Endometrial microvascular endothelial cells (primary cell): Measurements from ENCODE around the gene IMPG2. TPM values are rescaled to one million over a fixed set of nuclear protein-coding genes. Genes with fewer than 3 reads are reported as not detected.

Experiments
- in situ Hi-C: cut with HindIII; loops from 2 replicates; pipeline ENCODE4 v1.10.0; 2017; ENCODE audit warnings: low sequenced_read_pairs, low pct_unique_long_range_greater_than_20kb; ENCODE audit errors: inconsistent ontology term
- total RNA-seq: library from RNA; depleted of rRNA; stranded (reverse); fragments of >200 nt; gene quantifications from one replicate; pipeline ENCODE4 v1.2.3, GENCODE V29; 2015; ENCODE audit errors: inconsistent ontology term

The IMPG2 gene
- total RNA-seq, 1 donor from 2014 or later = 0.09 TPM

DNA sequence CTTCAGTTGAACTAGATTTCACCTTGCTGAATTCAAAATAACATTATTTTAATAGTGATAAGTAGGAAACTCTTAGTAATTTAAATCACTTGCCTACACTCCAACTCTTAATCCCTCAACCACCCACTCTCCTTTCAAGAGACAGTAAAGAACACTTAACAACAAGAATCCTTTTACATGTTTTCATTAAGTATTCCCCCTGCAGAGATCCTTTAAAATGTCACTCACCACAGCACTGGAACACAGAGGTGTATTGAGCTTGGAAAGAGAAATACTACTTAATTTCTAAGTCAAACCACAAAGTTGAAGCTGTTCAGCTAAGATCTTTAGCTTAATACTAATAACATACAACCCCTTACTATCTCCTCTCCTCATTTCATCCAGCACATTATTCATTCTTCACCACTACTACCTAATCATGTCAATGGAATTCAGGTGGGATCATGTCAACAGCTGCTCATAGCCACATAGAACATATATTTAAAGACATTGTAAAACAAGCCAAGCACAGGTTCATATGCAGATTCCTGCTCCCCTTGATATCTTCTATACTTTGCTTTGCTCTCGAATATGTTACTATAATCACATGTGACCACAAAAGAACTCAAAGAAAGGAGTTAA lies 40.5 kb downstream of the IMPG2 start:
- in situ Hi-C loops = no loop called here

DNA sequence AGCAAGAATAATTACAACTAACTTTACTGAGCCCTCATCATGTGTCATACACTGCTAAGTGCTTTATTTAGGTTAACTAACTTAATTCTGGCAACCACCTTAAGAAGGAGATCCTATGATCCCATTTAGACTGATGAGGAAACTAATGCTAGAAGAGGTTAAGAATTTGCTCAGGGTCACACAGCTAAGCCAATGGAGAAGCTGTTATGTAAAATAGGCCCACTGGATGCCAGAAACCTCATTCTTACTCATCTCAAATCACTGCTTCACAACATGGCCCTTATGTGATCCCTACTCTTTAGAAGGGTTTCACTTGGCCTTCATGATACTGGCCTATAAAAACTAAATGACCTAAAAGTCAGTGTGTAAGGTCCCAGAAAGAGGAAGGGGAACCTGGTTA lies 41.2 kb downstream of the IMPG2 start:
- in situ Hi-C loops = no loop called here

DNA sequence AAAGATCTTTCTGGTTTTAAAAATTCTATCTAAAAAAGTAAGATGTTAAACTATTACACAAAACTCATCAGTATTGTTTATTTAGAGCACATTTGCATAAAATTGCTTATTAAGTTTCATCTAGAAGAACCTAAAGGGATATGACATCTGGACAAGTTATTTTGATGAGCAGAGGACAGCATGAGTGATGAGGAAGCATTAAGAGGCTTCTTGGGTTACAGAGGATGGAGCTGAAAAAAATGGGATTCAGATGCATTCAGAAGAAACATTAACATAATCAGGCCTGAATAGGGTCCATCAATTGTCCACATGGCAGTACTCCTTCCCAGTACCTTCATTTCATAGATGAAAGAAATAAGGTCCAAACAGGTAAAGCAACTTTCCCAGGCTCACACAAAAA lies 41.6 kb downstream of the IMPG2 start:
- in situ Hi-C loops = no loop called here

DNA sequence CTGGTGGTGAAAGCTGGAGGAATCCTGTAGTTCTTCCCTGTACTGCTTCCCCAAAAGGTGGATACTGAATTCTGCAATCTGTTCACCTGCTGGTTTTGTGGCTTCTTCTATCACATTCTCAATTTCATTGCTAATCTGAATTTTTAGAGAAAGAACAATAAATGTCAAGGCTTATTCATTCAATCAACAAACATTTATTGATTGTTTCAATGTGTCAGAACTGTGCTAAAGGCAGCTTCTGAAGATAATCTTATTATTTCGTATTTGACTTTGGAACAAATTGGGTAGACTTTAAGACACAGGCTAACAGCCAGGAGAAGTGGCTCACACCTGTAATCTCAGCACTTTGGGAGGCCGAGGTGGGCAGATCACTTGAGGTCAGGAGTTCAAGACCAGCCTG lies 46.8 kb downstream of the IMPG2 start:
- in situ Hi-C loops = no loop called here

DNA sequence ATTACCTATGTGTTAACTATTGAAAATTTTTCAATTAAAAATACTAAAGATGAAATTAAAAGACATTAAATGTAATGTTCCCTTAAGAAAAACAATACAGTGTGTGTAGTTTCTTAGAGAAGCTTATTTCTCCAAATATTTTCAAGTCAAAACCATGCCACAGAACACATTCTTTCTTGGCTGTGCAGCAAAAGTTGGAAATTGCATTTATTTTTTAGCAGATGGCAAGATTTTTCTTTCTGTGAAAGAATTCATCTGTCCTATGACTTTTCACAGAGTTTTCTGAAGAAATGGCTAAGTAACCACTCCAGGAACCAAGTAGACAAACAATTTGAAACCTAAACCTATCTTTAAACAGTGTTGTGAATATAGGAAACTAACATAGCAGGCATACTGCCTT lies 47.2 kb downstream of the IMPG2 start:
- in situ Hi-C loops = no loop called here

DNA sequence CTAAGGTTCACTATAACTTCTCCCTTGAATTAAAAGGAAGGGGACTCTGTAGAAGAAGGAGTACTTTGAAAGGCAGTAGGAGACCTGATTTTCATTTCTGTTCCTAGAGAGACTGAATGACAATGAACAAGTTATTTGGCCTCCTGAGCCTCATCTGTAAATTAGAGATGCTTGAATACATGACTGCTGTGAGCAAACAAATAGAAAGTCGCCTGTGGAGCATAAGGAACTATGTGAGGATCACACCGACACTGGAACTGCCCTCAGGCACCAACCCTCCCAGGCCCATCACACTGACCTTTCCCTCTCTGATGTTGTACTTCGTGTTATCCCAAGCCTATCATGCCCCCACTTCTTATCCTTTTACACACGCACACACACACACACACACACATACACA lies 48.6 kb downstream of the IMPG2 start:
- in situ Hi-C loops = no loop called here

DNA sequence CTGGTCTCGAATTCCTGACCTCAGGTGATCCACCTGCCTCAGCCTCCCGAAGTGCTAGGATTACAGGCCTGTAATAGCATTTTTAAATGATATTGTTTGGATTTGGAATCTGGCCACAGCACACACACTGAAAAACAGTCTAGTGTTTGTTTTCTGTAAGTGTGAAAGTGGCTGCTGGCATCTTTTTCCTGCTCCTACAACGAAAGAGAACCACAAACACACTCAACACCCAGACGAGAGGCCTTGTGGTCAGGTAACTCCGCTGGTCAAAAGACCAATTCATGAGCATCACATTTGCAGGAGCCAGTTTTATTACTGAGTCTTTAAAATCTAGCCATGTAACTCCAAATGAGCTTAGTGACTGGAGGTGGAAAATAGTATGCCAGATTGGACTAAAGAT lies 50.2 kb downstream of the IMPG2 start:
- in situ Hi-C loops = no loop called here

DNA sequence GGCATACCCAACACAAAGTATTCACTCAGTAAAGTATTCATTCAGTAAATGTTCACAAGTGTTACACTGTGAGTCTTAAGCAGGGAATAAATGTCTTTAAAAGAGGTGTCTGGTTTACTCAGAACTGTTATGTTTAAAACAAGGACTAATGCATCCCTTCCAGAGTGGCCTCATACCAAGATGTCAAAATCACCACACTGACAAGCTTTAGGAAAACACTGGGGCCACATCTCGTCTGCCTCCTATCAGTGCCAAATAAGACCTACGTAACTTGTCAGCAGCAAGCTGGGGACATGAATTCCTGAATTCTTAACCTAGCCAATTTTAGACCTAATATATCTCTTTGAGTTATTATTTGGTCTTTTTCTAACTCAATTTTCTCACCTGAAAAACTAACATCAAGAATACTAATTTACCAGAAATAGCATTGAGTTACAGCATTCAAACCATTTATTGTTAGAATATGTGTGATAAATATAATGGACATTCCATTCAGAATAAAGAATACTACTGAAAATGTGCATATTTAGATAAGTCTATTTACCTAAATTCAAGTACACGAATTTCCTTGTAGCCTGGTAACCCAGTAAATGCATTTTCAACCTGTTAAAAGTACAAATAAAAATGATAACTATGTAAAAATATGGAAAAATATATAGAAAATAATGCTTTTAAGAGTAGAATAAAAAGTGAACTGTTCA lies 51.3 kb downstream of the IMPG2 start:
- in situ Hi-C loops = no loop called here

DNA sequence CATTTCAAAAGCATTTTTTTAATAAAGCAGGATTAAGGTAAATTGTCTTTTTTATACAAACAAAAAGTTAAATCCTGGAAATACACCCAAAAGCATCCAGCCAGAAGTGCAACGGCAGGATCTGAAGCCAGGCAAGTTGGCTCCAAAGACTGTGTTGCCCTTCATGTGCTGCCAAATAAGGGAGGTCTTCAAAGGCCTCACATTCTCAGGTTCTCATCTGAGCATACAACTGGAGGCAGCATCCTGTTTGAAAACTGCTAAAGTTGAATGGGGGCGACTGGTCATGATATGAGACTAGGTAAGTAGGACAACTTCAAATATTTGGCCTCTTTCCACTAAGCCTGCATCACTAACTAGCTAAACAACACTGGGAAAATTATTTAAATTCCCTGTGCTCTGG lies 52.2 kb downstream of the IMPG2 start:
- in situ Hi-C loops = no loop called here

DNA sequence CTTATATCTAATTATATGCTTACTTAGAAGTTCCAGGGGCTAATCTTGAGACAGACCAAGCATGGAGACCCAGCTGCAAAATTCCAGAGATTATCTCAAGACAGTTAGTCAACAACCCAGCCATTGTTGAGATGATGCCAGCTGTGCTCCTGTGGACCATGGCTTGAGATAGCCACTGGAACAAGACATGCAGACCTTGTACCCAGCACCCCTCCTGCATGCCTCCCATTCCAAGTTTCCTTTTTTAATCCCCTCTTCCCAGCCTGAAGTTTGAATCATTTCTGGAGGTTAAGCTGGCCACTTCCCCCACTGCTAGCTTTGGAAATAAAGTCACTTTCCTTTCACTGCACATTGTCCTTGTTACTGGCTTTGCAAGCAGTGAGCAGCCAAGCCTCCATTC lies 53.8 kb downstream of the IMPG2 start:
- in situ Hi-C loops = no loop called here

DNA sequence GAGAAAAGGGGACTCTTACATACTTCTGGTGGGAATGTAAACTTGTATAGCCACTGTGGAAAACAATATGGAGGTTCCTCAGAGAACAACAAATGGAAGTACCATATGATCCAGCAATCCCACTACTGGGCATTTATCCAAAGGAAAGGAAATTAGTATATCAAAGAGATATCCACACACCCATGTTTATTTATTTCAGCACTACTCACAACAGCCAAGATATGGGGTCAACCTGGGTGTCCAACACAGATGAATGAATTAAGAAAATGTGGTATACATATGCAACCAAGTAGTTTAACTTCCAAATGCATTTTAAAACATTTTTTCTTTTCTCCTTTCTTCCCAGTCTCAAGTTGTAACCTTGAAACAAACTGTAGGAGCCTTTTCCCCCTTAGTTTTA lies 54.3 kb downstream of the IMPG2 start:
- in situ Hi-C loops = no loop called here

DNA sequence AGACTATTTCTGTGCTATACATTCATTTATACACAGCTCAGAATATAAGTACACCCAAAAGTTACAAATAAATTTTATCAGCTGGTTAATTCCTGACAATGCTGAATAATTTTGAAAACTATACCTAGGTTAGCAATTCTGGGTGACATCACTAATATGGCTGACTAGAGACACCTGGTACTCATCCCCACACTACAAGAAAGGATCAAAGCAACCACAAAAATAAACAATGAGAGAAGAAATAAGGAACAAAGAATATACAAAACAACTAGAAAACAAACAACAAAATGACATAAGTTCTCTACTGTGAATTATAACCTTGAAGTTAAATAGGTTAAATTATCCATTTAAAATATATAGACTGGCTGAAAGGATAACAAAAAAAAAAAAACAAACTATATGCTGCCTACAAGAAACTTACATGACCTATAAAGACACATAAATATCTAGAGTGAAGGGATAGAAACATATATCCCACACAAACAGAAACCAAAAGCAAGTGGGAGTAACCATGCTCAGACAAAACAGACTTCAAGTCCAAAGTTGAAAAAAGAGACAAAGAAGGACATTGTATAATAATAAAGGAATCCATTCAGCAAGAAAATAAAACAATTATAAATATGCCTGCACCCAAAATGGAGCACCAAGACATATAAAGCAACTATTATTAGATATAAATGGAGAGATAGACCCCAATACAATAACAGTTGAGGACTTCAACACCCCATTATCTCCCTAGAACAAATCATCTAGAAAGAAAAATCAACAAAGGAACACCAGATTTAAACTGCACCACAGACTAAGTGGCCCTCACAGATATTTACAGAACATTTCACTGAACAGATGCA lies 57.8 kb downstream of the IMPG2 start:
- in situ Hi-C loops = no loop called here

DNA sequence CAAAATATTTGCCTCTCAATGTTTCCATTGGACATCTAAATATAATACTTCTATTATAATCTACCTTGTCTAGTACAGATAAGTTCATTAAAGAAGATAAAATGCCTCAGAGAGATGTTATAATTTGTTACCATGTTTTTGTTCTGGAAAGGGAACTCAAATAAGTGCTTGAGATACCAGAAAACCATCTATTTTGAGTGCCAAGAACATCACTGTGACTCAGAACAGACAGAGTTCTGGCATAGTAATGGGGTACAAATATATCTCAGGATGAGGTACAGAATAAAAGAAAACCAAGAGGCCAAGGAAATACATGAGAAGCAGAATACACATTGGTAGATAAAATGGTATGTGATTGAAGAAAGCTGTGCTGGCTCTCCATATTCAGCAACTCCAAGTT lies 58.9 kb downstream of the IMPG2 start:
- in situ Hi-C loops = no loop called here

DNA sequence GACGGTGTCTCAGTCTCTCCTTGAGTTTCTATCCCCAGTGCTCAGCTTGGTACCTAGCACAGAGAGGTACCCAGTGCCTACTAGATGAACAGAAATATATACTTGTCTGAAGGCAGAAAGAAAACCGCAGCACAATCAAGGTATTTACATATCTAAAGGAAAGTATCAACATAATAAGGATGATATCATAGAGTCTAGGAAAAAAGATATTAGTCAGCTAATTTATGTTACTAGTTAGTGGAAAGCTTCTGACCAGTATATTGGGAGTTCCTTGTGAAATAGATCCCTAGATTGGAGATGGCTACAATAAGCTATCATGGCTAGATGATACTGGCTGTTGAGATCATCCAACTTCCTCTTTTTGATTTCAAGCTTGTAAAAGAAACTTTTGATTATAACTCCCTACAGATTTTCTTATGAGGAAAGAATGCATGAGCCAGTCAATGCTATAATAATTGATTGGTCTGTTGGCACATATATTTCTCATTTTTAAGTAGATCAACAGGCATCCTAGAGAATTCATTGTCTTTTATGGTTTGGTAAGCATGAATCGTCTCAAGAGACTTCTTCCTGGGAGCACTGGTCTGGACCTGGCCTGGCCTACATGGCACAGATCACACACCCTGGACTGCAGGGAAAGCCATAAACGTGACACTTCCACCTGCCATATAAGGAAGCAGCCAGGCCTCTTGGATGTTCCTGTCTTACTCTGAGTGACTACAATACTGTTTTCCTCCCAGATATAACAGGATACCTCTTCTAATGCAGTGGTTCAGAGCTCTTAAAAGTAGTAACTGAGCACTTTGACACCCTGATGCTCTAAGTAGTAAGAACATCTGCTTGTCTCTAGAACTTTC lies 60.7 kb downstream of the IMPG2 start:
- in situ Hi-C loops = no loop called here

DNA sequence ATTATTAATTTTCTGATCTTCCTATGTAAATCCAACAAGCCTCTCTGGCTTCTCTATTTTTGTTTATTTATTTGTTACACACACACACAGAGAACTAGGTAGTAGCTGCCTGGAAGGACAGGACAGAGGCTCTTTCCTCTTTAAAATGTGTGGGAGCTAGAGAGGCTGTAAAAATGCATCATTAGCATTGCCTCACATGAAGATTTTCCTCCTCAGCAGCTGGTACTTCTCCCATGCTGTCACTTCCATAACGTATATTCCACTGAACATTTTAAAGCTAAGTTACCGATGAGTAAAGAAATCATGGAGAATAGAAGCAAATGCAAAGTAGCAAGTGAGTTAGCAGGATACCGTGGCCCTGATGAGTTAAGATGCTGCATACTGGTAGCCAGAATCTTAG lies 63.9 kb downstream of the IMPG2 start:
- in situ Hi-C loops = no loop called here

DNA sequence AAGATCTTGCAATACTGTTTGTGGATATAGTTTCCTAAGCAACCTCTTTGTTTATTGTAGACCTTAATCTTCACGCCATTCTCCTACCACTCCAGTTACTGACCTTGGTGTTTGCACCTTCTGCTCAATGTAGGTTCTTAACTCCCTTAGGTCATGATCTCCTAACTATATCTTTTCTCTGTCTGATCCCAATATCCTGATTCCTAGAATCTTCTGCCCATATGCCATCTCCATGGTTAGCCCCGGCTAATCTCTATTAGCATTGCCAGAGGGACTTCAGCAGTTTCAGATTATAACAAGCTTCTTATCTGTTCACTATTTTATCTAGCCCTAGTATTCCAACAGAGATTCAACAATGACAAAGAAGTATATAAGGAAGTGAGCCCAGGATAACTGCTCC lies 64.9 kb downstream of the IMPG2 start:
- in situ Hi-C loops = no loop called here

DNA sequence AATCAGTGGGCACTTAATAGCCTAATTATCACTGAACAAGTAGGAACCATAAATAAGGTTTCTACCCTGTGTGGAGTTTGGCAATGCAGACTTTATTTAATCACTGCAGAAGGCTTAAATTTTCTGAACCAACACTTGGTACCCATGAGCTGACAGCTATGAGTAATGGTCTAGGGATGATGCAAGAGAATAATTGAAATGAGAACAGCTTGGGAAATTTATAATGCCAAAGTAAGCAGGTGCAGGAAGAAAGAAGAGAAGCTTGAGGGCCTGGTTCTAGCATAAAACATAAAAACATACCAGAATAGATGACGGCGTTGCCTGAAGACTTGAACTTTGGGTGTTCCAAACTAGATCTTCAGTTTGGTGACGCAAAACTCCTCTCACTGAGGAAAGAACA lies 67.0 kb downstream of the IMPG2 start:
- in situ Hi-C loops = no loop called here

DNA sequence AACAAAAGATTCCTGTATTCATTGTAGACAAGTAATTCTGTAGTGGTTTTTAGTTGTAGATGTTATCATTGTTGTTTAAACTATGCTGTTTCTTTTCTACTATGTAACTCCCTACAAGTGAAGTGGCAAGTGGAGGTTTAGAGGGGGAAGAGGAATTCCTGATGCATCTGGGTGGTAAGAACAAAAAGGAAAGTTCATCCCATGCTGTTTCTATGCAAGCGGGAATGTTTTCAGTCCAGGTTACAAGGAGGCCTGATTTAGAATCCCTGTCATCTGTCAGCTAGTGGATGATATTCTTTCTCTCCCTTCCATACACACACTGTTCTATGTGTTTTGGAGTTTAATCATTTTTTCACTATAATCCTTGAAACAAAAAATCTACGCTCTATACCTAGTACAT lies 67.4 kb downstream of the IMPG2 start:
- in situ Hi-C loops = no loop called here

DNA sequence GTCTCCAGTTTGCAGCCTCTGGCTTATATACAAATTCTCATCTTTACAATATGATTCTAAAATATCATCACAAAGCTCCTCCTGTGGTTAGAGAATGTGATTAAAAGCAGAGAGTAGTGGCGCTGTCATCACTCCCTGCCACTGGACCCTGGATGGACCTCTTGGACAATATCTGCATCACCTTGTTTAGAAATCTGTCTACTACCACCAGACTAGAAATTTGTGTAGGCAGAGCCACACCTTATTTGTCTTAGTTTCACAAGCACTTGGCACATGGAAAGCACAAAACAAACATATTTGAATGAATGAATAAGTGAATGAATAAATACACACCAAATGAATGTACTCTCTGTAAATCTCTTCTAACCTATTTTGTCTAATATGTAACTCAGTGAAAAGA lies 68.1 kb downstream of the IMPG2 start:
- in situ Hi-C loops = no loop called here
